ENCODE measurements around the gene TCF20.

Gene TCF20

DNA sequence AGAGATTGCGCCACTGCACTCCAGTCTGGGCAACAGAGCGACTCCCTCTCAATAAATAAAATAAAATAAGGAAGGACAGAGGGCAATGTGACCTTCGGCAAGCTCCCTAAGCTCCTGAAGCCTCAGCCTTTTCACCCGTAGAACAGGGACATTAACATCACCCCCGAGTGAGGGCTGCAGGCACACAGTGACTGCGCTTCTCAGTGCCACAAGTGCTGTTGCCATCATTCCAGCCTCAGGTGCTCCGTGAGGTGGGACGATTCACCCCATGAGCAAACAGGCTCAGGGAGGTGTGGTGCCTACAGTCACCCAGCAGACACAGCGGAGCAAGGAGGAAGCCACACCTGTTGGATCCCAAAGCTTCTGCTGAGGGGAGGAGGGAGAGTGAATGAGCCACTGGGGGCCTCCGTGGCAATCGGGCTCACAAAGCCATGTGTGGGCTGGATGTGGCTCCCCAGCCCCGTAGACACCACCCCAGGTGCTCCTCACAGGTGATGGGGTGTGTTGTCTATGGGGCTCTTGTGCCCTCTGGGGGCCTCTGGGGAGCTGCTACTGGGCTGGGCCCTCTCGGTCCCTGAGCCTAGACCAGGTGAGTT lies 9.1 kb upstream of the TCF20 start:
- TF ChIP-seq, protein P1, sequence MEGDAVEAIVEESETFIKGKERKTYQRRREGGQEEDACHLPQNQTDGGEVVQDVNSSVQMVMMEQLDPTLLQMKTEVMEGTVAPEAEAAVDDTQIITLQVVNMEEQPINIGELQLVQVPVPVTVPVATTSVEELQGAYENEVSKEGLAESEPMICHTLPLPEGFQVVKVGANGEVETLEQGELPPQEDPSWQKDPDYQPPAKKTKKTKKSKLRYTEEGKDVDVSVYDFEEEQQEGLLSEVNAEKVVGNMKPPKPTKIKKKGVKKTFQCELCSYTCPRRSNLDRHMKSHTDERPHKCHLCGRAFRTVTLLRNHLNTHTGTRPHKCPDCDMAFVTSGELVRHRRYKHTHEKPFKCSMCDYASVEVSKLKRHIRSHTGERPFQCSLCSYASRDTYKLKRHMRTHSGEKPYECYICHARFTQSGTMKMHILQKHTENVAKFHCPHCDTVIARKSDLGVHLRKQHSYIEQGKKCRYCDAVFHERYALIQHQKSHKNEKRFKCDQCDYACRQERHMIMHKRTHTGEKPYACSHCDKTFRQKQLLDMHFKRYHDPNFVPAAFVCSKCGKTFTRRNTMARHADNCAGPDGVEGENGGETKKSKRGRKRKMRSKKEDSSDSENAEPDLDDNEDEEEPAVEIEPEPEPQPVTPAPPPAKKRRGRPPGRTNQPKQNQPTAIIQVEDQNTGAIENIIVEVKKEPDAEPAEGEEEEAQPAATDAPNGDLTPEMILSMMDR (IDR thresholded peaks at IDR 0.05; ENCODE audit: low read depth, low read length) = no peak
- no peak for DNase-seq
- H3K4me3 ChIP-seq (ENCODE audit: low read depth, low read length) = no peak overlapping the region
- H3K27ac ChIP-seq = no peak overlapping the region
- no peaks in the 10 kb centered on the region for H3K27me3 ChIP-seq (ENCODE audit: insufficient read depth, low read depth, severe bottlenecking)
- no peaks in the 10 kb centered on the region for H3K9me3 ChIP-seq (ENCODE audit: severe bottlenecking)
- peaks cover 23% of the 10 kb centered on the region for H3K36me3 ChIP-seq

DNA sequence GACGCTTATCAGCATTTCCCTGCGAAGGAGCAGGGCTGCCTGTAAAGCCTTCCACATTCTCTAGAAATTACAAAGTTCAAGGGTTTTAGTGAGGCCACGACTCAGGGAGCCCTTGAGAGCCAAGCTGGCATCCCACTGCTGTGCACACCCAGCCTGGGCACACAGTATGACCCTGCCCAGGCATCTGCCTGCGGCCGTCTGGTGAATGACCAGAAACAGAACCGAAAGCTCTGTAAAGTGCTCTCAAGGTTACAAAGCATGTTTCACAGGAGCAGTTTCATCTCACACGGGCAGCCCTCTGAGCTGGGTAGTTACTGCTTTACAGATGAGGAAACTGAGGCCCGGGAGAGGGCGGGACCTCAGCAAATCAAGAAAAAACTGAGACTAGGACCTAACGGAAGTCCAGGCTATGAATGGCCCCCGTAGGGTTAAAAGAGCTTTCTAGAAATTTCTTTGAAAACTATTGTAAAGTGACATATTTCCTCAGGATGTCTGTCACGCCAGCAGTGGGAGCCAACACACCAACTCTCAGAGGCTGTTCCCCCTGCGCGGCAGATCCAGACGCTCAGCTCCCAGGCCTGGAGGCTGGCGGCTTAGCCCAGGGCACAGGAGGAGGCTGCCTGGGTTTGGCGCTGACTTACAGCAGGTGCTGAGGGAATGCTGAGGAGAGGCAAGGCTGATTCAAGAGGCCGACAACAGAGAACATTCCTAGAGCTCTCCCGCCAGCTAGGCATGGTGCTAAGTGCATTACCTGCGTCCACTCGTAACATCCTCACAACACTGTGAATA lies 7.7 kb upstream of the TCF20 start:
- H3K27me3 ChIP-seq (ENCODE audit: insufficient read depth, low read depth, severe bottlenecking) = no peaks in the 10 kb centered on the region
- no peaks in the 10 kb centered on the region for H3K9me3 ChIP-seq (ENCODE audit: severe bottlenecking)
- H3K4me3 ChIP-seq (ENCODE audit: low read depth, low read length) = no peak overlapping the region
- DNase-seq = peak; percentile 80
- TF ChIP-seq, protein P1 (IDR thresholded peaks at IDR 0.05; ENCODE audit: low read depth, low read length) = peak; percentile 46
- peaks cover 23% of the 10 kb centered on the region for H3K36me3 ChIP-seq
- no peak overlapping the region; the same call in 1 of the 2 replicates for H3K27ac ChIP-seq

DNA sequence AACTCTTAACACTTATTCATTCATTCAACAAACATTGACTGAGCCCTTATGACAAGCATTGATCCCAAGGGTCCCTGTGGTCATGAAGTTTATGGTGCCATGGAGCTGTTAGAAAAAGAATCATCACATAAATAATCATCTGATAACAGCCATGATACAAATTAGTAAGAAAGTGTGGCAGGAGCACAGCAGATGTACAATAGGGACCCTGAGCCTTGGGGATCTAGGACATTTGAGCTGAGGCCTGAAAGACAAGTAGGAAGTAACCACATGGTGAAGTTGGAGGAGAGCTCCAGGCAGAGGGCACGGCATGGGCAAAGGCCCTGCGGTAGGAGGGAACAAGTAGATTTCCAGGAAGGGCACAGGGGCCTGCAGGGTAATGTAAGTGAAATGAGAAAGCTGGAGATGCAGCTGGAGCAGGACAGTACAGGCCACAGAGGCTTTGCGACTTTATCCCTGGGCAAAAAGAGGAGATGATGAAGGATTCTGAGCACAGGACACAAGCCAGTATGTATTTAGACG lies 6.8 kb upstream of the TCF20 start:
- no peak for DNase-seq
- TF ChIP-seq, protein P1 (IDR thresholded peaks at IDR 0.05; ENCODE audit: low read depth, low read length) = no peak
- Histone ChIP-seq H3K27ac (no peak overlapping the region), H3K9me3 (ENCODE audit: severe bottlenecking) (no peaks in the 10 kb centered on the region), H3K27me3 (ENCODE audit: insufficient read depth, low read depth, severe bottlenecking) (no peaks in the 10 kb centered on the region), H3K4me3 (ENCODE audit: low read depth, low read length) (no peak overlapping the region), H3K36me3 (peaks cover 23% of the 10 kb centered on the region)

DNA sequence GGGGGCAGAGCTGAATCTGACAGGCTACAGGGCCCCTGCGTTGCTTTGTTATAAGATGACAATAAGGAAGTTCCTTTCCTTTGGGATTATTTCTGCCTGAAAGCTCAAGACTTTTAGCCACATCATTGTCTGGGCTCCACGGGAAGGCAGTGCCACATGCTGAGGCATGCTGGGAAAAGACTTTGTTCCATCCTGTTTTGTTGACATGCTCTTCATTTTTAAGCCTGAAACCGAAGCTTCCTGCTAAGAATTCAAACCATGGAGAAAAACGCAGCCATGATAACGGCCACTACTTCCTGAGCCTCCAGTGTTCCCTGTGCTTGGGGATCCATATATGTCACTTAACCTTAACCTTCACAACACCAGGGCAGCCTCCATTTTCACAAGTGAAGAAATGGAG lies 5.5 kb upstream of the TCF20 start:
- no peaks in the 10 kb centered on the region for H3K27me3 ChIP-seq (ENCODE audit: insufficient read depth, low read depth, severe bottlenecking)
- H3K36me3 ChIP-seq = peaks cover 28% of the 10 kb centered on the region
- H3K9me3 ChIP-seq (ENCODE audit: severe bottlenecking) = no peaks in the 10 kb centered on the region
- H3K4me3 ChIP-seq (ENCODE audit: low read depth, low read length) = no peak overlapping the region
- TF ChIP-seq, protein P1 (IDR thresholded peaks at IDR 0.05; ENCODE audit: low read depth, low read length) = no peak
- no peak for DNase-seq
- H3K27ac ChIP-seq = no peak overlapping the region

DNA sequence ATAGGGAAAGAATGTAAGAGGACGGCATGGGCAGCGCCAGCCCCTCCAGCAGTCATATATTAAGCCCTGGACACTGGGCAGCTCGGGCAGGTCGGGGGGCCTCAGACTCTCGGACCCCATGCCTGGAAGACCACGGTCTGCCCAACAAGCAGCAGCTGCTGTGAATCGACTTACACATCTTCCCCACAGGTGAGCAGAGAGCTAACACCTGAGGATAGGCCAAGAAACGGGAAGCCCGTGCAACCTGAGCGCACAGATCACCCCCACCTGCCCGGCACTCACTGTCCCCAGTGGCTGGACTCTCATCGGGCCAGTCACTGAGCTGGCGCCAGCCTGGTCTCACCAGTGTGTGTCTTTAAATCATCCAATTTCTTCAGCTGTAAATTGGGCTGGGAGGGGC lies 4.7 kb upstream of the TCF20 start:
- Histone ChIP-seq H3K27ac (no peak overlapping the region), H3K9me3 (ENCODE audit: severe bottlenecking) (no peaks in the 10 kb centered on the region), H3K36me3 (peaks cover 30% of the 10 kb centered on the region), H3K4me3 (ENCODE audit: low read depth, low read length) (no peak overlapping the region), H3K27me3 (ENCODE audit: insufficient read depth, low read depth, severe bottlenecking) (no peaks in the 10 kb centered on the region)
- no peak for DNase-seq
- TF ChIP-seq, protein P1 (IDR thresholded peaks at IDR 0.05; ENCODE audit: low read depth, low read length) = no peak

Measured in WERI-Rb-1 (cell line).